Mesendoderm (in vitro differentiated cells): Measurements from ENCODE around the gene RABGAP1L.
"Not testable (repeated sequence)": the region's sequence is repeated elsewhere in the genome, so short reads cannot be mapped to it uniquely, and the experiment has no call there.

Source experiments
- DNase-seq: peaks from one replicate; pipeline ENCODE4 v3.0.0; 2013
- H2AK5ac ChIP-seq: 2 replicates; pipeline ENCODE4 v1.6.1; 2013; ENCODE audit warnings: low read length, inconsistent platforms
- H2BK120ac ChIP-seq: 2 replicates; pipeline ENCODE4 v1.6.1; 2013; ENCODE audit warnings: low read depth, mild to moderate bottlenecking, low read length, moderate library complexity, mixed read lengths
- H2BK15ac ChIP-seq: replicated peaks from 2 replicates; pipeline ENCODE4 v1.6.1; 2013; ENCODE audit warnings: low read depth, mild to moderate bottlenecking, moderate library complexity
- H2BK5ac ChIP-seq: 2 replicates; pipeline ENCODE4 v1.6.1; 2013; ENCODE audit warnings: low read length, inconsistent platforms
- H3K18ac ChIP-seq: 2 replicates; pipeline ENCODE4 v1.6.1; 2013; ENCODE audit warnings: mild to moderate bottlenecking, low read length, mixed read lengths
- H3K23ac ChIP-seq: one replicate; pipeline ENCODE4 v1.6.1; 2013; ENCODE audit warnings: low read length
- H3K27ac ChIP-seq: 2 replicates; pipeline ENCODE4 v1.5.1; 2013; ENCODE audit warnings: low read depth, mild to moderate bottlenecking, inconsistent platforms, low read length, moderate library complexity
- H3K27me3 ChIP-seq: 2 replicates; pipeline ENCODE4 v1.6.1; 2013; ENCODE audit warnings: low read length, control low read depth, mild to moderate bottlenecking, inconsistent platforms; ENCODE audit not compliant: insufficient read depth, poor library complexity
- H3K36me3 ChIP-seq: 2 replicates; pipeline ENCODE4 v1.6.1; 2013; ENCODE audit warnings: low read length, inconsistent platforms; ENCODE audit not compliant: control insufficient read depth, insufficient read depth
- H3K4ac ChIP-seq: one replicate; pipeline ENCODE4 v1.6.1; 2013; ENCODE audit warnings: low read depth, mild to moderate bottlenecking, low read length, moderate library complexity
- H3K4me1 ChIP-seq: 2 replicates; pipeline ENCODE4 v1.6.1; 2013; ENCODE audit warnings: low read depth, low read length, inconsistent platforms; ENCODE audit not compliant: control insufficient read depth
- H3K4me2 ChIP-seq: 2 replicates; pipeline ENCODE4 v1.6.1; 2013; ENCODE audit warnings: low read length
- H3K4me3 ChIP-seq: 2 replicates; pipeline ENCODE4 v1.5.1; 2013; ENCODE audit warnings: mild to moderate bottlenecking, low read length
- H3K56ac ChIP-seq: one replicate; pipeline ENCODE4 v1.6.1; 2013; ENCODE audit warnings: low read length
- H3K79me1 ChIP-seq: 2 replicates; pipeline ENCODE4 v1.6.1; 2013; ENCODE audit warnings: low read length, inconsistent platforms
- H3K79me2 ChIP-seq: 2 replicates; pipeline ENCODE4 v1.6.1; 2013; ENCODE audit warnings: mild to moderate bottlenecking, low read length; ENCODE audit not compliant: control insufficient read depth, insufficient read depth
- H3K9ac ChIP-seq: 2 replicates; pipeline ENCODE4 v1.6.1; 2013; ENCODE audit warnings: low read length, inconsistent platforms
- H4K5ac ChIP-seq: one replicate; pipeline ENCODE4 v1.6.1; 2013; ENCODE audit warnings: low read length
- H4K8ac ChIP-seq: one replicate; pipeline ENCODE4 v1.6.1; 2013; ENCODE audit warnings: low read depth, mild to moderate bottlenecking, control low read depth, low read length, moderate library complexity
- WGBS: extraction: QIAGEN DNeasy Blood & Tissue Kit; methylation state at CpG from one replicate; pipeline ENCODE4 v1.1.7; 2013; ENCODE audit warnings: low lambda C conversion rate, missing lambda C conversion rate; ENCODE audit not compliant: insufficient coverage; ENCODE audit errors: extremely low coverage; 5-methylcytosine and 5-hydroxymethylcytosine counted together

Gene RABGAP1L

GRCh38 chr1:174401075-174401474 is 241.8 kb downstream of the RABGAP1L start:
- no peak overlapping the region for H2BK120ac ChIP-seq
- DNase-seq: no peak

GRCh38 chr1:174405219-174405618 is 245.9 kb downstream of the RABGAP1L start:
- H2BK5ac ChIP-seq: no peak overlapping the region
- H4K8ac ChIP-seq: no peak overlapping the region
- H3K4me2 ChIP-seq: no peak overlapping the region
- no peaks in the 10 kb centered on the region for H3K79me2 ChIP-seq
- no peak overlapping the region for H3K9ac ChIP-seq
- H3K56ac ChIP-seq: no peak overlapping the region
- H2BK15ac ChIP-seq: no peak overlapping the region
- no peak overlapping the region for H4K5ac ChIP-seq
- no peak overlapping the region for H3K27ac ChIP-seq
- H3K18ac ChIP-seq: no peak overlapping the region
- no peak for DNase-seq
- H2AK5ac ChIP-seq: no peak overlapping the region
- no peak overlapping the region for H3K4me3 ChIP-seq
- no peaks in the 10 kb centered on the region for H3K27me3 ChIP-seq
- no peak overlapping the region for H3K23ac ChIP-seq
- no peaks in the 10 kb centered on the region for H3K36me3 ChIP-seq
- H3K4me1 ChIP-seq: no peaks in the 10 kb centered on the region
- H2BK120ac ChIP-seq: no peak overlapping the region
- H3K79me1 ChIP-seq: no peaks in the 10 kb centered on the region
- WGBS: no CpG with 5 or more reads among the region's 1 CpG
- no peak overlapping the region for H3K4ac ChIP-seq

More at GRCh38 chr1:174401075-174401474, 241.8 kb downstream of the RABGAP1L start:
- no peak overlapping the region for H2BK15ac ChIP-seq
- no peaks in the 10 kb centered on the region for H3K79me1 ChIP-seq
- H3K4me3 ChIP-seq: no peak overlapping the region
- no peak overlapping the region for H2AK5ac ChIP-seq
- no peak overlapping the region for H3K23ac ChIP-seq
- WGBS: no CpG with 5 or more reads among the region's 4 CpGs
- H3K4ac ChIP-seq: no peak overlapping the region
- H3K18ac ChIP-seq: no peak overlapping the region
- H3K79me2 ChIP-seq: no peaks in the 10 kb centered on the region
- H3K27me3 ChIP-seq: no peaks in the 10 kb centered on the region
- no peaks in the 10 kb centered on the region for H3K36me3 ChIP-seq
- no peak overlapping the region for H4K5ac ChIP-seq
- no peak overlapping the region for H2BK5ac ChIP-seq
- no peak overlapping the region for H3K56ac ChIP-seq
- no peaks in the 10 kb centered on the region for H3K4me1 ChIP-seq
- H3K27ac ChIP-seq: no peak overlapping the region
- no peak overlapping the region for H3K9ac ChIP-seq
- no peak overlapping the region for H4K8ac ChIP-seq
- H3K4me2 ChIP-seq: no peak overlapping the region

GRCh38 chr1:174406421-174406820 is 247.1 kb downstream of the RABGAP1L start:
- DNase-seq: no peak
- H3K4me2 ChIP-seq: no peak overlapping the region
- H3K36me3 ChIP-seq: no peaks in the 10 kb centered on the region

GRCh38 chr1:174407665-174408064 is 248.3 kb downstream of the RABGAP1L start:
- H3K4me1 ChIP-seq: no peaks in the 10 kb centered on the region
- H3K23ac ChIP-seq: no peak overlapping the region
- no peak overlapping the region for H3K4me3 ChIP-seq
- H4K5ac ChIP-seq: no peak overlapping the region
- H3K18ac ChIP-seq: no peak overlapping the region
- H3K36me3 ChIP-seq: no peaks in the 10 kb centered on the region
- H2BK5ac ChIP-seq: no peak overlapping the region
- no peaks in the 10 kb centered on the region for H3K79me2 ChIP-seq
- WGBS: no CpG with 5 or more reads among the region's 3 CpGs
- no peaks in the 10 kb centered on the region for H3K27me3 ChIP-seq
- no peaks in the 10 kb centered on the region for H3K79me1 ChIP-seq
- no peak overlapping the region for H3K9ac ChIP-seq
- H3K4me2 ChIP-seq: no peak overlapping the region
- H2BK120ac ChIP-seq: no peak overlapping the region
- no peak overlapping the region for H2BK15ac ChIP-seq
- H3K4ac ChIP-seq: no peak overlapping the region
- no peak overlapping the region for H4K8ac ChIP-seq
- no peak overlapping the region for H3K27ac ChIP-seq
- no peak overlapping the region for H2AK5ac ChIP-seq
- H3K56ac ChIP-seq: no peak overlapping the region
- no peak for DNase-seq

More at GRCh38 chr1:174406421-174406820, 247.1 kb downstream of the RABGAP1L start:
- H3K23ac ChIP-seq: no peak overlapping the region
- no peak overlapping the region for H3K9ac ChIP-seq
- no peak overlapping the region for H3K56ac ChIP-seq
- H3K27ac ChIP-seq: no peak overlapping the region
- no peak overlapping the region for H3K4me3 ChIP-seq
- no peak overlapping the region for H3K18ac ChIP-seq
- no peaks in the 10 kb centered on the region for H3K4me1 ChIP-seq
- WGBS: no CpG with 5 or more reads among the region's 4 CpGs
- no peaks in the 10 kb centered on the region for H3K27me3 ChIP-seq
- no peak overlapping the region for H2AK5ac ChIP-seq
- no peak overlapping the region for H2BK15ac ChIP-seq
- no peak overlapping the region for H3K4ac ChIP-seq
- H2BK5ac ChIP-seq: no peak overlapping the region
- no peak overlapping the region for H2BK120ac ChIP-seq
- H4K8ac ChIP-seq: no peak overlapping the region
- H4K5ac ChIP-seq: no peak overlapping the region
- no peaks in the 10 kb centered on the region for H3K79me2 ChIP-seq
- no peaks in the 10 kb centered on the region for H3K79me1 ChIP-seq

GRCh38 chr1:174408146-174408545 is 248.8 kb downstream of the RABGAP1L start:
- no peak overlapping the region for H3K23ac ChIP-seq
- no peaks in the 10 kb centered on the region for H3K36me3 ChIP-seq
- no peak overlapping the region for H4K5ac ChIP-seq
- H2BK15ac ChIP-seq: no peak overlapping the region
- H4K8ac ChIP-seq: no peak overlapping the region
- no peak overlapping the region for H3K18ac ChIP-seq
- no peak overlapping the region for H3K4me2 ChIP-seq
- H3K56ac ChIP-seq: no peak overlapping the region
- no peak overlapping the region for H3K4ac ChIP-seq
- H3K79me2 ChIP-seq: no peaks in the 10 kb centered on the region
- no CpG with 5 or more reads among the region's 2 CpGs for WGBS
- no peak overlapping the region for H2BK120ac ChIP-seq
- no peak overlapping the region for H3K9ac ChIP-seq
- no peak overlapping the region for H2BK5ac ChIP-seq
- H3K4me1 ChIP-seq: no peaks in the 10 kb centered on the region
- no peaks in the 10 kb centered on the region for H3K27me3 ChIP-seq
- DNase-seq: no peak
- H3K4me3 ChIP-seq: no peak overlapping the region
- H3K27ac ChIP-seq: no peak overlapping the region
- H2AK5ac ChIP-seq: no peak overlapping the region
- H3K79me1 ChIP-seq: no peaks in the 10 kb centered on the region

- H3K4ac ChIP-seq, DNase-seq, H3K27ac ChIP-seq, H3K79me1 ChIP-seq, H3K27me3 ChIP-seq, H3K4me3 ChIP-seq, H3K79me2 ChIP-seq, H4K5ac ChIP-seq, H2BK120ac ChIP-seq, H4K8ac ChIP-seq, H3K56ac ChIP-seq, H3K9ac ChIP-seq, H2BK5ac ChIP-seq, H3K4me1 ChIP-seq, H2AK5ac ChIP-seq, H3K36me3 ChIP-seq, H3K23ac ChIP-seq, H2BK15ac ChIP-seq, H3K4me2 ChIP-seq, H3K18ac ChIP-seq: not testable (repeated sequence)
- no CpG with 5 or more reads among the region's 3 CpGs for WGBS
These were observed 250.5 kb downstream of the RABGAP1L start for GRCh38 chr1:174409801-174410200.
